Prostate gland (tissue), 2 donors: ENCODE results near the gene DLEC1. TPM values are rescaled to one million over a fixed set of nuclear protein-coding genes. Genes with fewer than 3 reads are reported as not detected.
A peak's percentile ranks its signal among the peaks of the same experiment; 100 is the strongest.

ENCODE experiments used
- DNase-seq: peaks from one replicate; pipeline ENCODE4 v3.0.0-alpha.2; 2019; ENCODE audit warnings: low spot score
- H3K27ac ChIP-seq, 2 donors: fragments of 200-600 bp; sonication (generic); 2 replicates each; pipeline ENCODE4 v1.5.1; 2017 to 2019
- H3K27me3 ChIP-seq: fragments of 200-600 bp; sonication (generic); replicated peaks from 2 replicates; pipeline ENCODE4 v1.5.1; 2019; ENCODE audit not compliant: insufficient read depth
- H3K36me3 ChIP-seq, 2 donors: fragments of 200-600 bp; sonication (generic); 1 replicate in 1 of 2; 2 replicates in 1 of 2; pipeline versions ENCODE4 v1.5.1 to v1.8.1; 2017 to 2019
- H3K4me1 ChIP-seq: fragments of 200-600 bp; sonication (generic); replicated peaks from 2 replicates; pipeline ENCODE4 v1.5.1; 2019
- H3K4me3 ChIP-seq, 2 donors: fragments of 200-600 bp; sonication (generic); 2 replicates each; pipeline ENCODE4 v1.5.1; 2017 to 2019
- H3K9me3 ChIP-seq: fragments of 200-600 bp; sonication (generic); 2 replicates; pipeline ENCODE4 v1.5.1; 2017
- CTCF ChIP-seq, 4 experiments: fragments of 200-600 bp in 2 of 4; fragments of 450-650 bp in 2 of 4; sonication (generic) in 2 of 4; IDR thresholded peaks; 1 replicate in 3 of 4; 2 replicates in 1 of 4; pipeline ENCODE4 v1.5.1; 2016 to 2019; ENCODE audit warnings: antibody characterized with exemption in 4 of 4, mild to moderate bottlenecking in 2 of 4, moderate library complexity in 2 of 4
- POLR2A ChIP-seq: fragments of 450-650 bp; IDR thresholded peaks from one replicate; pipeline ENCODE4 v1.6.1; 2016; ENCODE audit warnings: antibody characterized with exemption, mild to moderate bottlenecking
- POLR2AphosphoS5 ChIP-seq: sonication (generic); formaldehyde crosslinking; IDR thresholded peaks from one replicate; pipeline ENCODE4 v1.6.1; 2017; ENCODE audit warnings: antibody characterized with exemption
- WGBS: methylation state at CpG from one replicate; pipeline ENCODE4 v1.1.5; 2018; 5-methylcytosine and 5-hydroxymethylcytosine counted together
- intact Hi-C: fragments of 100-400 bp; cut with DNase I; formaldehyde crosslinking; loops from one replicate; pipeline ENCODE4 v1.14.2; 2022
- total RNA-seq, 2 donors: library from RNA; depleted of rRNA; stranded (reverse); fragments of >200 nt; gene quantifications; one replicate each; pipeline ENCODE4 v1.1.0, GENCODE V29; 2016

The DLEC1 gene
- total RNA-seq, 2 donors from 2014 or later = 0.32 to 13.1 TPM

- TF ChIP-seq CTCF (IDR thresholded peaks at IDR 0.05) = no peak
- no peak for TF ChIP-seq POLR2AphosphoS5
- TF ChIP-seq POLR2A = no peak
- no peaks in the 10 kb centered on the region for H3K9me3 ChIP-seq
- peak overlapping the region in 1 of 2 donors; percentile 90 for H3K27ac ChIP-seq
- WGBS = 96% methylated on average over 6 of the region's 6 CpGs
- peaks cover 16% of the 10 kb centered on the region for H3K4me1 ChIP-seq
- no peak overlapping the region for H3K4me3 ChIP-seq
- DNase-seq = no peak
- H3K36me3 ChIP-seq = no peaks in the 10 kb centered on the region
- intact Hi-C loops = loop anchor here (5.0 kb wide), 1 partner anchor 36 kb away; the partner anchor contains the start of gene DLEC1
- H3K27me3 ChIP-seq = no peaks in the 10 kb centered on the region
These were observed 38.0 kb upstream of the DLEC1 start for GRCh38 chr3:38000965-38001455.

- 80% methylated on average over 9 of the region's 9 CpGs for WGBS
- DNase-seq = no peak
- intact Hi-C loops = loop anchor here (5.0 kb wide), 1 partner anchor 36 kb away; the partner anchor contains the start of gene DLEC1
- peak; percentile 10 for TF ChIP-seq POLR2AphosphoS5
- TF ChIP-seq CTCF (IDR thresholded peaks at IDR 0.05) = peak in 1 of 4 experiments; percentile 16
- TF ChIP-seq POLR2A = no peak
- H3K27ac ChIP-seq = peak overlapping the region; percentile 14 to 90
- H3K4me3 ChIP-seq = no peak overlapping the region
- H3K9me3 ChIP-seq = no peaks in the 10 kb centered on the region
- H3K36me3 ChIP-seq = peaks cover 0 to under 1% of the 10 kb centered on the region in 2 donors
- H3K27me3 ChIP-seq = no peaks in the 10 kb centered on the region
- H3K4me1 ChIP-seq = peaks cover 16% of the 10 kb centered on the region
These were observed 37.4 kb upstream of the DLEC1 start for GRCh38 chr3:38001456-38002081.

- TF ChIP-seq CTCF (IDR thresholded peaks at IDR 0.05) (no peak), POLR2AphosphoS5 (no peak), POLR2A (no peak)
- H3K36me3 ChIP-seq = peaks cover 0 to 3% of the 10 kb centered on the region in 2 donors
These were observed 36.6 kb upstream of the DLEC1 start for GRCh38 chr3:38002291-38002876.

GRCh38 chr3:38002940-38003339, 36.1 kb upstream of the DLEC1 start:
- DNase-seq = no peak
- intact Hi-C loops = loop anchor here (5.0 kb wide), 1 partner anchor 34 kb away; the partner anchor contains the start of gene DLEC1
- 90% methylated on average over 9 of the region's 9 CpGs for whole genome bisulfite sequencing

More at GRCh38 chr3:38002291-38002876, 36.6 kb upstream of the DLEC1 start:
- DNase-seq = no peak
- Histone ChIP-seq H3K27me3 (no peaks in the 10 kb centered on the region), H3K4me1 (peaks cover 16% of the 10 kb centered on the region), H3K4me3 (no peak overlapping the region), H3K27ac (peak overlapping the region; percentile 86 to 90), H3K9me3 (no peaks in the 10 kb centered on the region)
- 91% methylated on average over 6 of the region's 6 CpGs for WGBS
- intact Hi-C loops = loop anchor here (5.0 kb wide), 1 partner anchor 35 kb away; the partner anchor contains the start of gene DLEC1

More at GRCh38 chr3:38002940-38003339, 36.1 kb upstream of the DLEC1 start:
- H3K4me3 ChIP-seq = no peak overlapping the region
- TF ChIP-seq POLR2AphosphoS5 = no peak
- TF ChIP-seq CTCF (IDR thresholded peaks at IDR 0.05) = no peak
- no peak for TF ChIP-seq POLR2A
- peaks cover 0 to 3% of the 10 kb centered on the region in 2 donors for H3K36me3 ChIP-seq
- H3K4me1 ChIP-seq = peaks cover 16% of the 10 kb centered on the region
- H3K9me3 ChIP-seq = no peaks in the 10 kb centered on the region
- no peaks in the 10 kb centered on the region for H3K27me3 ChIP-seq
- peak overlapping the region; percentile 86 to 90 for H3K27ac ChIP-seq
